ENCODE results near the gene ST8SIA4. TPM values are rescaled to one million over a fixed set of nuclear protein-coding genes. Genes with fewer than 3 reads are reported as not detected.

Gene ST8SIA4
- total and polyA plus RNA-seq, 11 donors: 0.87 to 17.7 (median 4.3) TPM

DNA sequence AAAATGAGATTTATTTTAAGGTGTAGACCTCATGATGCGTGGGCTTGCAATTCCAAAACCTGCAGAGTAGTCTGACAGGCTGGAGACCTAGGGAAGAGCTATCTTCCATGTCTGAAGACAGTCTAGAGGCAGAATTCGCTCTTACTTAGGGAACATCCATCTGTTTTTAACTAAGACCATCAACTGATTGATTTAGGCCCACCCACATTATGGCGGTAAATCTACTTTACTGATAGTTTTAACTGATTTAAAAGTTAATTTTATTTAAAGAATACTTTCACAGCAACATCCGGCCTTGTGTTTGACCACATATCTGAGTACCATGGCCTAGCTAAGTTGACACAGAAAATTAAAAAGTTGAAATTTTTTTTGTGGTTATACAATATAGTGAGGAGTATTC is 6.0 kb upstream of the ST8SIA4 start:
- no peak for DNase-seq
- no peak for ATAC-seq
- WGBS, 4 donors: 91 to 93% (median 93%) methylated on average over 4 of the region's 4 CpGs
- TF ChIP-seq, protein P1, sequence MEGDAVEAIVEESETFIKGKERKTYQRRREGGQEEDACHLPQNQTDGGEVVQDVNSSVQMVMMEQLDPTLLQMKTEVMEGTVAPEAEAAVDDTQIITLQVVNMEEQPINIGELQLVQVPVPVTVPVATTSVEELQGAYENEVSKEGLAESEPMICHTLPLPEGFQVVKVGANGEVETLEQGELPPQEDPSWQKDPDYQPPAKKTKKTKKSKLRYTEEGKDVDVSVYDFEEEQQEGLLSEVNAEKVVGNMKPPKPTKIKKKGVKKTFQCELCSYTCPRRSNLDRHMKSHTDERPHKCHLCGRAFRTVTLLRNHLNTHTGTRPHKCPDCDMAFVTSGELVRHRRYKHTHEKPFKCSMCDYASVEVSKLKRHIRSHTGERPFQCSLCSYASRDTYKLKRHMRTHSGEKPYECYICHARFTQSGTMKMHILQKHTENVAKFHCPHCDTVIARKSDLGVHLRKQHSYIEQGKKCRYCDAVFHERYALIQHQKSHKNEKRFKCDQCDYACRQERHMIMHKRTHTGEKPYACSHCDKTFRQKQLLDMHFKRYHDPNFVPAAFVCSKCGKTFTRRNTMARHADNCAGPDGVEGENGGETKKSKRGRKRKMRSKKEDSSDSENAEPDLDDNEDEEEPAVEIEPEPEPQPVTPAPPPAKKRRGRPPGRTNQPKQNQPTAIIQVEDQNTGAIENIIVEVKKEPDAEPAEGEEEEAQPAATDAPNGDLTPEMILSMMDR (IDR thresholded peaks at IDR 0.05): no peak
- TF ChIP-seq POLR2A (IDR thresholded peaks at IDR 0.05): no peak
- no peak overlapping the region for H3K4me3 ChIP-seq
- no peaks in the 10 kb centered on the region for H3K36me3 ChIP-seq
- H3K9me3 ChIP-seq: no peaks in the 10 kb centered on the region
- intact Hi-C loops (cut with DNase I): loop anchor here in 6 of 10 donors (10.0 kb wide), 7 partner anchors 106 to 374 kb away; partner anchors contain the start of gene FAM174A (in 2 of the 6)
- H3K27me3 ChIP-seq: peaks cover 0 to 2% (median 0%) of the 10 kb centered on the region in 9 donors
- H3K4me1 ChIP-seq: peaks cover 0 to 17% (median 0%) of the 10 kb centered on the region in 12 donors
- H3K27ac ChIP-seq: no peak overlapping the region

GRCh38 chr5:100905259-100905914 is 2.3 kb upstream of the ST8SIA4 start:
- Histone ChIP-seq H3K27me3 (peaks cover 0 to 5% (median 0%) of the 10 kb centered on the region in 9 donors), H3K4me1 (peaks cover 0 to 17% (median 0%) of the 10 kb centered on the region in 12 donors), H3K36me3 (no peaks in the 10 kb centered on the region), H3K4me3 (peak overlapping the region in 7 of 12 donors; percentile 62 to 81 (median 71)), H3K9me3 (no peaks in the 10 kb centered on the region), H3K27ac (peak overlapping the region in 4 of 12 donors; percentile 24 to 97 (median 62))
- no peak for TF ChIP-seq POLR2A (IDR thresholded peaks at IDR 0.05)
- TF ChIP-seq, protein P1 (IDR thresholded peaks at IDR 0.05): no peak
- ATAC-seq (no peak), DNase-seq (no peak)
- WGBS, 4 donors: 61 to 73% (median 71%) methylated on average over 6 of the region's 6 CpGs
- intact Hi-C loops (cut with DNase I): loop anchor here in 6 of 10 donors (10.0 kb wide), 7 partner anchors 109 to 371 kb away; partner anchors contain the start of gene FAM174A (in 2 of the 6)

DNA sequence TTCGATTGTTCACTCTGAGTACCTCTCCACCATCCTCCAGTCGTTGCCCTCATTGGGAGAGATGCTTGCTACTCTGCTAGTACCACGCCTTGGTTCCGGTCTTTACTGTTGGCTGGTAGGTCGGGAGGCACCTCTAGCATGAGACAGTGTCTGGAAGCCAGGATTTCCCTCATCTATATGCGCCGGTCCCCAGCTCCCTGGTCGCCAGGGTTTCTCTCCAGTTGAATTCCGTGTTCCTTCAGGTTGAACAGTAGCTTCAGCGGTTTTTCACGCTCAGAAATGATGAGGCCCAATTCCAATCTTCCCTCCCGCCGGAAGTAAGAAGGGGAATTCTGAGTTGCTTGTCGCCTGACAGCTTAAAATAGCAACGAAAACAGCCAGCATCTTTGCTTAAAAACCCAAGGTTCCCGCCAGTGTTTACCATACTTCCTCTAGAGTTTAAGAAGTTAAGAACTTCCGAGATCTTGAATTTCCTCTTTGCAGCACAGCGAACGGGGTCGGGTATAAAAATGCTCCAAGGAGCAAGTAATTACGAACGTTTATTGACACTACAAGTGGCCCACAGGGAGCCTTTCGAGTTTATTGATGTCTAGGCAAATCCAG is 1.3 kb upstream of the ST8SIA4 start:
- H3K27ac ChIP-seq: peak overlapping the region in 10 of 12 donors; percentile 38 to 97 (median 72)
- H3K27me3 ChIP-seq: peaks cover 0 to 5% (median 0%) of the 10 kb centered on the region in 9 donors
- 5 to 24% (median 9%) methylated on average over 23 of the region's 23 CpGs for WGBS, 4 donors

More for the DNA sequence above, 1.3 kb upstream of the ST8SIA4 start:
- Histone ChIP-seq H3K9me3 (no peaks in the 10 kb centered on the region), H3K4me1 (peaks cover 0 to 27% (median under 1%) of the 10 kb centered on the region in 12 donors), H3K36me3 (no peaks in the 10 kb centered on the region), H3K4me3 (peak overlapping the region; percentile 40 to 81 (median 66))
- peak in 3 of 5 donors; percentile 25 to 29 (median 28) for DNase-seq
- no peak for ATAC-seq
- intact Hi-C loops (cut with DNase I): loop anchor here in 6 of 10 donors (5.0 to 10.0 kb wide), 12 partner anchors 52 to 422 kb away; partner anchors contain the start of gene FAM174A (in 2 of the 6)
- TF ChIP-seq, protein P1 (IDR thresholded peaks at IDR 0.05): no peak
- TF ChIP-seq POLR2A (IDR thresholded peaks at IDR 0.05): no peak

Measured in heart left ventricle (tissue), 16 donors.